ENCODE data around the gene THAP2. TPM values are rescaled to one million over a fixed set of nuclear protein-coding genes. Genes with fewer than 3 reads are reported as not detected.
"Not testable (repeated sequence)": the region's sequence is repeated elsewhere in the genome, so short reads cannot be mapped to it uniquely, and the experiment has no call there.

THAP2 gene
- total and polyA plus RNA-seq, 8 donors = 0.87 to 4.3 (median 1.8) TPM; not detected in 1

GRCh38 chr12:71684081-71684480 is 20.0 kb downstream of the THAP2 start:
- Histone ChIP-seq H3K4me3 (no peak overlapping the region), H3K9me3 (no peaks in the 10 kb centered on the region), H3K27me3 (no peaks in the 10 kb centered on the region), H3K36me3 (no peaks in the 10 kb centered on the region), H3K27ac (no peak overlapping the region), H3K4me1 (peaks cover 21 to 36% (median 28%) of the 10 kb centered on the region in 4 donors)
- intact Hi-C loops (cut with DNase I; ENCODE audit: low total_unique reads) = no loop called here
- no peak for TF ChIP-seq EP300 (IDR thresholded peaks at IDR 0.05)
- no peak for TF ChIP-seq CTCF (IDR thresholded peaks at IDR 0.05)
- no peak for TF ChIP-seq POLR2A (IDR thresholded peaks at IDR 0.05)
- TF ChIP-seq POLR2AphosphoS5 (IDR thresholded peaks at IDR 0.05) = no peak
- WGBS, 5 donors = 58 to 72% (median 65%) methylated on average over 5 of the region's 5 CpGs
- DNase-seq = no peak

GRCh38 chr12:71685312-71685906 is 21.3 kb downstream of the THAP2 start:
- Histone ChIP-seq H3K27me3 (no peaks in the 10 kb centered on the region), H3K4me1 (peaks cover 26 to 40% (median 33%) of the 10 kb centered on the region in 4 donors), H3K9me3 (no peaks in the 10 kb centered on the region), H3K36me3 (no peaks in the 10 kb centered on the region), H3K27ac (peak overlapping the region; percentile 90 to 95 (median 93)), H3K4me3 (peak overlapping the region; percentile 67 to 83 (median 68))
- TF ChIP-seq CTCF (IDR thresholded peaks at IDR 0.05) = no peak
- TF ChIP-seq POLR2A (IDR thresholded peaks at IDR 0.05) = no peak
- no peak for TF ChIP-seq EP300 (IDR thresholded peaks at IDR 0.05)
- TF ChIP-seq POLR2AphosphoS5 (IDR thresholded peaks at IDR 0.05) = no peak
- intact Hi-C loops (cut with DNase I; ENCODE audit: low total_unique reads) = no loop called here
- 14 to 21% (median 18%) methylated on average over 19 of the region's 19 CpGs for WGBS, 5 donors
- no peak for DNase-seq

- Histone ChIP-seq H3K9me3 (no peaks in the 10 kb centered on the region), H3K4me1 (peaks cover 26 to 40% (median 33%) of the 10 kb centered on the region in 4 donors), H3K27ac (peak within 1 kb of the TSS; percentile 90 to 95 (median 93)), H3K27me3 (no peaks in the 10 kb centered on the region), H3K4me3 (peak within 1 kb of the TSS; percentile 67 to 83 (median 68)), H3K36me3 (peaks cover 0 to 5% (median 0%) of the 10 kb centered on the region in 4 donors)
- intact Hi-C loops (cut with DNase I; ENCODE audit: low total_unique reads) = no loop called here
- no peak for TF ChIP-seq POLR2A (IDR thresholded peaks at IDR 0.05)
- peak; percentile 31 to 76 (median 60) for TF ChIP-seq POLR2AphosphoS5 (IDR thresholded peaks at IDR 0.05)
- peak in 2 of 7 experiments; percentile 18 to 19 for TF ChIP-seq CTCF (IDR thresholded peaks at IDR 0.05)
- WGBS, 5 donors = 0 to 1% (median 0%) methylated on average over 23 to 63 of the region's 63 CpGs
- peak; percentile 93 to 97 for DNase-seq
Measured at GRCh38 chr12:71685914-71686657, 22.0 kb downstream of the THAP2 start, which contains the start of gene TMEM19. TSS of gene TMEM19 (plus strand) at chr12:71686082. CDS start at chr12:71686681, 599 bp downstream.

- peak overlapping the region; percentile 90 to 95 (median 93) for H3K27ac ChIP-seq
- H3K9me3 ChIP-seq = no peaks in the 10 kb centered on the region
- H3K36me3 ChIP-seq = peaks cover 0 to 5% (median 0%) of the 10 kb centered on the region in 4 donors
- H3K4me3 ChIP-seq = peak overlapping the region; percentile 67 to 83 (median 68)
- WGBS, 5 donors = 1 to 4% (median 3%) methylated on average over 3 of the region's 3 CpGs
- intact Hi-C loops (cut with DNase I; ENCODE audit: low total_unique reads) = no loop called here
- no peaks in the 10 kb centered on the region for H3K27me3 ChIP-seq
- no peak for DNase-seq
- H3K4me1 ChIP-seq = peaks cover 26 to 42% (median 33%) of the 10 kb centered on the region in 4 donors
- TF ChIP-seq POLR2A (IDR thresholded peaks at IDR 0.05) (no peak), CTCF (IDR thresholded peaks at IDR 0.05) (no peak)
Measured at GRCh38 chr12:71686658-71687025, 22.5 kb downstream of the THAP2 start.

GRCh38 chr12:71687172-71687571 is 23.1 kb downstream of the THAP2 start:
- H3K4me1 ChIP-seq = peaks cover 26 to 44% (median 34%) of the 10 kb centered on the region in 4 donors
- H3K4me3 ChIP-seq = peak overlapping the region; percentile 67 to 83 (median 68)
- intact Hi-C loops (cut with DNase I; ENCODE audit: low total_unique reads); DNase-seq; H3K27me3 ChIP-seq; H3K36me3 ChIP-seq; H3K9me3 ChIP-seq: not testable (repeated sequence)
- peak overlapping the region in 4 of 5 donors; percentile 90 to 95 (median 94) for H3K27ac ChIP-seq
- 52 to 71% (median 62%) methylated on average over 11 of the region's 11 CpGs for WGBS, 5 donors
